DMS53 treated with DMSO at 0.1 percent for 48 hours (cell line): Measurements from ENCODE around the gene DMKN.

Experiments
- DNase-seq: peaks from one replicate; lab custom pipeline; 2025; ENCODE audit not compliant: unreplicated experiment; lab: John Stamatoyannopoulos, UW

Gene DMKN

GRCh38 chr19:35524181-35524837, 10.9 kb upstream of the DMKN start:
- DNase-seq: no peak

GRCh38 chr19:35522745-35523327, 9.4 kb upstream of the DMKN start:
- no peak for DNase-seq

GRCh38 chr19:35521124-35521743, 7.8 kb upstream of the DMKN start:
- no peak for DNase-seq

GRCh38 chr19:35519291-35519690, 5.8 kb upstream of the DMKN start:
- no peak for DNase-seq

GRCh38 chr19:35518313-35518712, 4.9 kb upstream of the DMKN start:
- no peak for DNase-seq

GRCh38 chr19:35517342-35517741, 3.9 kb upstream of the DMKN start:
- DNase-seq: no peak

- no peak for DNase-seq
Measured at GRCh38 chr19:35516310-35516709, 2.9 kb upstream of the DMKN start.

- DNase-seq: no peak
Measured at GRCh38 chr19:35514282-35514809, 897 bp upstream of the DMKN start.

- DNase-seq: no peak
Measured at GRCh38 chr19:35512831-35513627, 420 bp downstream of the DMKN start.

GRCh38 chr19:35511337-35511736, 2.1 kb downstream of the DMKN start:
- no peak for DNase-seq

- no peak for DNase-seq
Measured at GRCh38 chr19:35510626-35510964, 2.9 kb downstream of the DMKN start.

- DNase-seq: peak; percentile 55
Measured at GRCh38 chr19:35509861-35510625, 3.4 kb downstream of the DMKN start.

GRCh38 chr19:35509018-35509652, 4.3 kb downstream of the DMKN start:
- no peak for DNase-seq

- DNase-seq: no peak
Measured at GRCh38 chr19:35508129-35508528, 5.3 kb downstream of the DMKN start.

- no peak for DNase-seq
Measured at GRCh38 chr19:35507561-35507960, 5.9 kb downstream of the DMKN start.

- no peak for DNase-seq
Measured at GRCh38 chr19:35506011-35506410, 7.4 kb downstream of the DMKN start.

- DNase-seq: no peak
Measured at GRCh38 chr19:35502751-35503150, 10.7 kb downstream of the DMKN start.

- no peak for DNase-seq
Measured at GRCh38 chr19:35501684-35502083, 11.8 kb downstream of the DMKN start.

GRCh38 chr19:35500611-35501010, 12.8 kb downstream of the DMKN start:
- DNase-seq: no peak

GRCh38 chr19:35498984-35499527, 14.4 kb downstream of the DMKN start:
- no peak for DNase-seq
